Karpas-422 (cell line): Measurements from ENCODE around the gene URI1. TPM values are rescaled to one million over a fixed set of nuclear protein-coding genes. Genes with fewer than 3 reads are reported as not detected.
A peak's percentile ranks its signal among the peaks of the same experiment; 100 is the strongest.

Source experiments
- DNase-seq: peaks from one replicate; pipeline ENCODE4 v3.0.0-alpha.2; 2015
- H2AFZ ChIP-seq: fragments of 200-600 bp; sonication (generic); 2 replicates; pipeline ENCODE4 v1.6.1; 2014; ENCODE audit warnings: antibody characterized with exemption, low read length, mixed read lengths
- H3K27ac ChIP-seq: fragments of 200-600 bp; sonication (generic); 2 replicates; pipeline ENCODE4 v1.5.1; 2014; ENCODE audit warnings: mild to moderate bottlenecking, low read length, moderate library complexity
- H3K27me3 ChIP-seq: fragments of 200-600 bp; sonication (generic); 2 replicates; pipeline ENCODE4 v1.6.1; 2014; ENCODE audit warnings: low read length, mixed read lengths
- H3K36me3 ChIP-seq: fragments of 200-600 bp; sonication (generic); 2 replicates; pipeline ENCODE4 v1.6.1; 2014; ENCODE audit warnings: low read length, mixed read lengths; ENCODE audit not compliant: insufficient read depth
- H3K4me1 ChIP-seq: fragments of 200-600 bp; sonication (generic); 2 replicates; pipeline ENCODE4 v1.6.1; 2014; ENCODE audit warnings: mild to moderate bottlenecking, low read length, mixed read lengths
- H3K4me2 ChIP-seq: fragments of 200-600 bp; sonication (generic); 2 replicates; pipeline ENCODE4 v1.6.1; 2014; ENCODE audit warnings: low read length, low read depth, mild to moderate bottlenecking; ENCODE audit not compliant: poor library complexity, severe bottlenecking
- H3K4me3 ChIP-seq: fragments of 200-600 bp; sonication (generic); 2 replicates; pipeline ENCODE4 v1.5.1; 2014; ENCODE audit warnings: mild to moderate bottlenecking, antibody characterized with exemption, low read length, mixed read lengths
- H3K79me2 ChIP-seq: fragments of 200-600 bp; sonication (generic); 2 replicates; pipeline ENCODE4 v1.6.1; 2014; ENCODE audit warnings: mild to moderate bottlenecking, low read length, mixed read lengths
- H3K9ac ChIP-seq: fragments of 200-600 bp; sonication (generic); 2 replicates; pipeline ENCODE4 v1.6.0; 2014; ENCODE audit warnings: low read length
- H3K9me2 ChIP-seq: fragments of 200-600 bp; sonication (generic), shearing (Covaris generic); replicated peaks from 2 replicates; pipeline ENCODE4 v1.6.0; 2014; ENCODE audit warnings: mild to moderate bottlenecking, low read length, moderate library complexity; ENCODE audit not compliant: insufficient read depth
- H3K9me3 ChIP-seq: fragments of 300-700, 200-600 bp; sonication (generic); 2 replicates; pipeline ENCODE4 v1.6.1; 2014; ENCODE audit warnings: low read length, mixed read lengths
- H4K20me1 ChIP-seq: fragments of 200-600 bp; sonication (generic); 2 replicates; pipeline ENCODE4 v1.6.1; 2014; ENCODE audit warnings: mild to moderate bottlenecking, antibody characterized with exemption, low read length, low read depth; ENCODE audit not compliant: insufficient read depth
- total RNA-seq: library from RNA; depleted of rRNA; stranded (reverse); fragments of >200 nt; shearing (Covaris generic); gene quantifications from 2 replicates; pipeline ENCODE4 v1.2.3, GENCODE V29; 2014; ENCODE audit warnings: low replicate concordance

Gene URI1
- total RNA-seq, 1 experiment from 2014 or later = 77.7 TPM

DNA sequence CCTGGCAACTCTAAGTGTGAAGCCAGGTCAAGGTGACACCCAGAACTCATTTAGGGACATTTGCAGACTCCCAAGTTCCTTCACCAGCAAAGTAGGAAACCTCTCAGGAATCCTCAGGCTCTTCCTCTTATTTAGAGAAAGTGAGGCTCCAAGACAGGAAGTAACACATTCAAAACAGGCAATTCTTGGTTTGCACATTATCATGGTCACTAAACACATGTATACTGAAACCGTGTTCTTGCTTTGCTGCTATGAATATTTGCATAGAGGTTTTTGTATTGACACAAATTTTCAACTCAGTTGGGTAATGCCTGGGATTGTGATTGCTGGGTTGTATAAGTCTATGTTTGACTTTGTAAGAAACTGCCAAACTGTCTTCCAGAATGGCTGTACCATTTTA, 13.2 kb upstream of the URI1 start:
- Histone ChIP-seq H3K4me1 (peaks cover 4% of the 10 kb centered on the region; the same call in 1 of the 2 replicates), H3K27me3 (no peaks in the 10 kb centered on the region), H3K27ac (no peak overlapping the region), H3K9me3 (no peaks in the 10 kb centered on the region), H3K4me2 (no peak overlapping the region), H3K36me3 (no peaks in the 10 kb centered on the region), H2AFZ (no peak overlapping the region), H3K79me2 (no peaks in the 10 kb centered on the region), H4K20me1 (no peaks in the 10 kb centered on the region), H3K9me2 (no peaks in the 10 kb centered on the region), H3K4me3 (no peak overlapping the region), H3K9ac (no peak overlapping the region)
- no peak for DNase-seq

GRCh38 chr19:29934257-29934656, 7.8 kb upstream of the URI1 start:
- H2AFZ ChIP-seq = no peak overlapping the region
- H3K27me3 ChIP-seq = no peaks in the 10 kb centered on the region
- H3K9ac ChIP-seq = no peak overlapping the region
- no peak for DNase-seq
- no peaks in the 10 kb centered on the region for H4K20me1 ChIP-seq
- no peaks in the 10 kb centered on the region for H3K4me1 ChIP-seq
- H3K9me3 ChIP-seq = peaks cover 11% of the 10 kb centered on the region
- H3K9me2 ChIP-seq = no peaks in the 10 kb centered on the region
- H3K4me2 ChIP-seq = no peak overlapping the region
- H3K79me2 ChIP-seq = no peaks in the 10 kb centered on the region
- H3K4me3 ChIP-seq = no peak overlapping the region
- H3K36me3 ChIP-seq = no peaks in the 10 kb centered on the region
- no peak overlapping the region for H3K27ac ChIP-seq

GRCh38 chr19:29934781-29935180, 7.3 kb upstream of the URI1 start:
- peaks cover 11% of the 10 kb centered on the region for H3K9me3 ChIP-seq
- H3K79me2 ChIP-seq = no peaks in the 10 kb centered on the region
- no peak overlapping the region for H3K4me3 ChIP-seq
- H3K4me1 ChIP-seq = no peaks in the 10 kb centered on the region
- DNase-seq = no peak
- H3K9ac ChIP-seq = no peak overlapping the region
- no peak overlapping the region for H3K27ac ChIP-seq
- H3K27me3 ChIP-seq = no peaks in the 10 kb centered on the region
- no peak overlapping the region for H3K4me2 ChIP-seq
- no peaks in the 10 kb centered on the region for H3K36me3 ChIP-seq
- H2AFZ ChIP-seq = no peak overlapping the region
- no peaks in the 10 kb centered on the region for H4K20me1 ChIP-seq
- H3K9me2 ChIP-seq = no peaks in the 10 kb centered on the region

GRCh38 chr19:29936409-29936808, 5.6 kb upstream of the URI1 start:
- Histone ChIP-seq H3K4me2 (no peak overlapping the region), H3K79me2 (no peaks in the 10 kb centered on the region), H3K27ac (no peak overlapping the region), H4K20me1 (no peaks in the 10 kb centered on the region), H3K36me3 (no peaks in the 10 kb centered on the region), H3K9me2 (no peaks in the 10 kb centered on the region), H3K9me3 (peaks cover 11% of the 10 kb centered on the region), H3K27me3 (no peaks in the 10 kb centered on the region), H3K9ac (no peak overlapping the region), H3K4me3 (no peak overlapping the region), H3K4me1 (peaks cover under 1% of the 10 kb centered on the region; the same call in 1 of the 2 replicates), H2AFZ (no peak overlapping the region)
- DNase-seq = no peak

DNA sequence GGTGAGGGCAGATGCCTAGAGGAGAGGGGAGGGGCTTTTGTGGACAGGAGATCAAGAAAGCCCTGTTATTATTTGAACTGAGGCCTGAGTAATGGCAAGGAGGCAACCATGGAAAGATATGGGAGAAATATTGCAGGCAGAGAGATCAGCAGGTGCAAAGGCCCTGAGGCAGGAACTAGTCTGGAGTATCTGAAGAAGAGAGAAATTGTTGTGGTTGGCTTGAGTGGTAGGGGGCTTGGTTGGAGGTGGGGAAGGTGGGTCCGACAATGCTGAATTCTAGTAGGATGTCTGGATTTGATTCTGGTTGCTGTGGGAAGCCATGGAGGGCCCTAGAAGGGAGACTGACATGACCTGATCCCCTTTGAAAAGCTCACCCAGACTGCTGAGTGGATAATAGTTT, 2.4 kb upstream of the URI1 start:
- Histone ChIP-seq H3K9me2 (no peaks in the 10 kb centered on the region), H3K79me2 (peaks cover 22% of the 10 kb centered on the region), H3K36me3 (no peaks in the 10 kb centered on the region), H3K4me2 (no peak overlapping the region), H2AFZ (no peak overlapping the region), H4K20me1 (no peaks in the 10 kb centered on the region), H3K27me3 (no peaks in the 10 kb centered on the region), H3K4me1 (peaks cover 20% of the 10 kb centered on the region), H3K27ac (no peak overlapping the region), H3K4me3 (no peak overlapping the region), H3K9me3 (peaks cover 11% of the 10 kb centered on the region), H3K9ac (no peak overlapping the region)
- no peak for DNase-seq

- no peak overlapping the region for H2AFZ ChIP-seq
- H3K4me3 ChIP-seq = no peak overlapping the region
- peak overlapping the region; percentile 90 for H3K4me2 ChIP-seq
- peaks cover 4% of the 10 kb centered on the region; the same call in 1 of the 2 replicates for H3K36me3 ChIP-seq
- H3K9ac ChIP-seq = no peak overlapping the region
- no peaks in the 10 kb centered on the region for H3K9me2 ChIP-seq
- peaks cover 5% of the 10 kb centered on the region for H3K9me3 ChIP-seq
- no peak for DNase-seq
- no peaks in the 10 kb centered on the region for H3K27me3 ChIP-seq
- H3K27ac ChIP-seq = no peak overlapping the region
- no peaks in the 10 kb centered on the region for H4K20me1 ChIP-seq
- H3K79me2 ChIP-seq = peaks cover 37% of the 10 kb centered on the region
- H3K4me1 ChIP-seq = peaks cover 30% of the 10 kb centered on the region
Observed at GRCh38 chr19:29940971-29941585, 961 bp upstream of the URI1 start.

GRCh38 chr19:29942404-29943261, 594 bp downstream of the URI1 start:
- H3K36me3 ChIP-seq = peaks cover 13% of the 10 kb centered on the region; the same call in 1 of the 2 replicates
- peak overlapping the region; percentile 81 for H3K4me3 ChIP-seq
- H4K20me1 ChIP-seq = no peaks in the 10 kb centered on the region
- peak overlapping the region; percentile 90 for H3K4me2 ChIP-seq
- H3K79me2 ChIP-seq = peaks cover 52% of the 10 kb centered on the region
- H3K9ac ChIP-seq = peak overlapping the region; percentile 85
- H3K4me1 ChIP-seq = peaks cover 30% of the 10 kb centered on the region
- no peaks in the 10 kb centered on the region for H3K9me2 ChIP-seq
- no peaks in the 10 kb centered on the region for H3K9me3 ChIP-seq
- H3K27ac ChIP-seq = peak overlapping the region; percentile 58
- DNase-seq = peak; percentile 87
- peak overlapping the region; percentile 3; the same call in 1 of the 2 replicates for H2AFZ ChIP-seq
- H3K27me3 ChIP-seq = no peaks in the 10 kb centered on the region

DNA sequence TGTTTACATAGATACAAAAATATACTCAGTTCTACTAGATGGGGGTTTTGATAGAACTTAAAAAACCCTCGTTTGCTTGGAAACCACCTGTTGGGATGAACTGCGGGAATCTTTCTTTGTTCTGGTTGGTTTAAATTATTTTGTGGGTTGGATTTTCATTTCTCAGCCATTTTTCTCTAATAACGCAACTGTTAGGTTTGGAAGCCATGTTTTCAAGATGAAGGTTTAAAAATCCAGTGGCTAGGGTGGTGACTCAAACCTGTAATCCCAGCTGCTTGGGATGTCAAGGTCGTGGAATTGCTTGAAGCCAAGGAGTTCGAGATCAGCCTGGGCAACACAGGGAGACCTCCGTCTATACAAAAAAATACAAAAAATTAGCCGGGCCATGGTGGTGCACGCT, 1.6 kb downstream of the URI1 start:
- Histone ChIP-seq H3K27me3 (no peaks in the 10 kb centered on the region), H4K20me1 (no peaks in the 10 kb centered on the region), H3K4me1 (peaks cover 30% of the 10 kb centered on the region), H3K36me3 (peaks cover 13% of the 10 kb centered on the region; the same call in 1 of the 2 replicates), H3K9me2 (no peaks in the 10 kb centered on the region), H3K4me2 (peak overlapping the region; percentile 90), H3K79me2 (peaks cover 62% of the 10 kb centered on the region), H3K9me3 (no peaks in the 10 kb centered on the region), H2AFZ (no peak overlapping the region), H3K27ac (peak overlapping the region; percentile 58), H3K4me3 (peak overlapping the region; percentile 81), H3K9ac (peak overlapping the region; percentile 85)
- DNase-seq = no peak
